GM18520 (cell line): ENCODE results near the gene C8B.

ENCODE experiments used
- ATAC-seq: cut with Tn5 transposase; IDR thresholded peaks from one replicate; pipeline ENCODE4 v1.9.1; 2021; ENCODE audit not compliant: unreplicated experiment

The C8B gene

GRCh38 chr1:56905667-56906066 is 60.1 kb downstream of the C8B start:
- no peak for ATAC-seq

- no peak for ATAC-seq
Measured at GRCh38 chr1:56904663-56905397, 61.0 kb downstream of the C8B start.

- ATAC-seq: no peak
Measured at GRCh38 chr1:56903778-56904177, 62.0 kb downstream of the C8B start.

GRCh38 chr1:56901716-56902115 is 64.1 kb downstream of the C8B start:
- no peak for ATAC-seq

GRCh38 chr1:56898879-56899278 is 66.9 kb downstream of the C8B start:
- ATAC-seq: no peak

- ATAC-seq: no peak
Measured at GRCh38 chr1:56898005-56898373, 67.8 kb downstream of the C8B start.

GRCh38 chr1:56897150-56898004 is 68.4 kb downstream of the C8B start:
- ATAC-seq: no peak

GRCh38 chr1:56894014-56894413 is 71.8 kb downstream of the C8B start:
- no peak for ATAC-seq

GRCh38 chr1:56890229-56890628 is 75.6 kb downstream of the C8B start:
- no peak for ATAC-seq

- ATAC-seq: no peak
Measured at GRCh38 chr1:56881417-56881816, 84.4 kb downstream of the C8B start.

GRCh38 chr1:56880774-56881173 is 85.0 kb downstream of the C8B start:
- ATAC-seq: no peak
